ENCODE measurements around the gene C5AR1. TPM values are rescaled to one million over a fixed set of nuclear protein-coding genes. Genes with fewer than 3 reads are reported as not detected.

Gene C5AR1
- total RNA-seq, 1 experiment from 2014 or later, result 0.92 TPM

DNA sequence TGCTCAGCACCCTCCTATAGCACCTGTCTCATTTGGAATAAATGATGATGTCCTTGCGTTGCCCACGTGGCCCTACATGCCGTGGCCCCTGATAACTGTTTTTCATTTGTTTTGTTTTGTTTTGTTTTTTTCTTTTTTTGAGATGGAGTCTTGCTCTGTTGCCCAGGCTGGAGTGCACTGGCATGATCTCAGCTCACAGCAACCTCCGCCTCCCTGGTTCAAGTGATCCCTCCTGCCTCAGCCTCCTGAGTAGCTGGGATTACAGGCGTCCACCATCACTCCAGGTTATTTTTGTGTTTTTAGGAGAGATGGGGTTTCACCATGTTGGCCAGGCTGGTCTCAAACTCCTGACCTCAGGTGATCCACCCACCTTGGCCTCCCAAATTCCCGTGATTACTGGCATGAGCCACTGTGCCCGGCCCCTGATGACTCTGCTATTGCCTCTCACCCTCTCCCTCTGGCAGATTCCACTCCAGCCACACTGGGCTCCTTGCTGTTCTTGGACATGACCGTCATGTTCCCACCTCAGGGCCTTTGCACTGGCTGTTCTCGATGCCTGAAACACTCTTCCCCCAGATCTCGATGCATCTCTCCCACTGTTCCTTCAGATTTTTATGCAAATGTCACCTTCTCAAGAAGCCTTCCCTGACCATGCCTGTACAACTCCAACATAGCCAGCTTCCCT, 29.7 kb downstream of the C5AR1 start:
- Histone ChIP-seq H3K27me3 (replicated peaks; ENCODE audit: insufficient read depth, low read depth, low read length, poor library complexity) (no peaks in the 10 kb centered on the region), H3K27ac (ENCODE audit: low read depth, low read length, poor library complexity, severe bottlenecking) (no peak overlapping the region), H3K4me1 (ENCODE audit: insufficient read depth, low read length, poor library complexity, severe bottlenecking) (no peaks in the 10 kb centered on the region), H3K36me3 (ENCODE audit: insufficient read depth, low read length, poor library complexity, severe bottlenecking) (no peaks in the 10 kb centered on the region), H3K9me3 (ENCODE audit: low read depth, low read length, poor library complexity, severe bottlenecking) (no peaks in the 10 kb centered on the region), H3K4me3 (ENCODE audit: low read depth, low read length, poor library complexity, severe bottlenecking) (no peak overlapping the region)
- CTCF ChIA-PET, result no interaction called here
- TF ChIP-seq CTCF (conservative IDR thresholded peaks at IDR 0.05; ENCODE audit: low read depth, low read length), result no peak
- no peak for TF ChIP-seq EZH2 (IDR thresholded peaks at IDR 0.05; ENCODE audit: borderline replicate concordance, low read depth, low read length, poor library complexity, severe bottlenecking)
- no peak for DNase-seq (ENCODE audit: low spot score)
- no TSS peak for BruUV-seq (replicated peaks)
- POLR2A ChIA-PET (ENCODE audit: low non-redundant PET), result no interaction called here
- intact Hi-C loops (cut with micrococcal nuclease; ENCODE audit: unreplicated experiment), result no loop called here

GRCh38 chr19:47340477-47341208, 31.0 kb downstream of the C5AR1 start:
- no peaks in the 10 kb centered on the region for H3K9me3 ChIP-seq (ENCODE audit: low read depth, low read length, poor library complexity, severe bottlenecking)
- no TSS peak for BruUV-seq (replicated peaks)
- no peak overlapping the region for H3K27ac ChIP-seq (ENCODE audit: low read depth, low read length, poor library complexity, severe bottlenecking)
- TF ChIP-seq CTCF (conservative IDR thresholded peaks at IDR 0.05; ENCODE audit: low read depth, low read length) (no peak), EZH2 (IDR thresholded peaks at IDR 0.05; ENCODE audit: borderline replicate concordance, low read depth, low read length, poor library complexity, severe bottlenecking) (no peak)
- H3K4me1 ChIP-seq (ENCODE audit: insufficient read depth, low read length, poor library complexity, severe bottlenecking), result no peaks in the 10 kb centered on the region
- no peaks in the 10 kb centered on the region for H3K36me3 ChIP-seq (ENCODE audit: insufficient read depth, low read length, poor library complexity, severe bottlenecking)
- POLR2A ChIA-PET (ENCODE audit: low non-redundant PET), result no interaction called here
- CTCF ChIA-PET, result no interaction called here
- H3K27me3 ChIP-seq (replicated peaks; ENCODE audit: insufficient read depth, low read depth, low read length, poor library complexity), result no peaks in the 10 kb centered on the region
- no peak overlapping the region for H3K4me3 ChIP-seq (ENCODE audit: low read depth, low read length, poor library complexity, severe bottlenecking)
- intact Hi-C loops (cut with micrococcal nuclease; ENCODE audit: unreplicated experiment), result no loop called here
- DNase-seq (ENCODE audit: low spot score), result no peak

DNA sequence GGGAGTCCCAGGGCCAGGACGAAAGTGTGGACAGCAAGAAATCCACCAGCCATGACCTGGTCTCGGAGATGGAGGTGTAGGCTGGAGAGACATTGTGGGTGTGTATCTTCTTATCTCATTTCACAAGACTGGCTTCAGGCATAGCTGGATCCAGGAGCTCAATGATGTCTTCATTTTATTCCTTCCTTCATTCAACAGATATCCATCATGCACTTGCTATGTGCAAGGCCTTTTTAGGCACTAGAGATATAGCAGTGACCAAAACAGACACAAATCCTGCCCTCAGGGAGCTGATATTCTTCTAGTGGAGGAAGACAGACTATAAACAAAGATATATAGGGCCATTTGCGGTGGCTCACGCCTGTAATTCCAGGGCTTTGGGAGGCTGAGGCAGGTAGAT, 32.1 kb downstream of the C5AR1 start:
- TF ChIP-seq EZH2 (IDR thresholded peaks at IDR 0.05; ENCODE audit: borderline replicate concordance, low read depth, low read length, poor library complexity, severe bottlenecking) (no peak), CTCF (conservative IDR thresholded peaks at IDR 0.05; ENCODE audit: low read depth, low read length) (no peak)
- intact Hi-C loops (cut with micrococcal nuclease; ENCODE audit: unreplicated experiment), result no loop called here
- CTCF ChIA-PET, result no interaction called here
- POLR2A ChIA-PET (ENCODE audit: low non-redundant PET), result no interaction called here
- H3K27ac ChIP-seq (ENCODE audit: low read depth, low read length, poor library complexity, severe bottlenecking), result no peak overlapping the region
- H3K9me3 ChIP-seq (ENCODE audit: low read depth, low read length, poor library complexity, severe bottlenecking), result no peaks in the 10 kb centered on the region
- BruUV-seq (replicated peaks), result no TSS peak
- H3K27me3 ChIP-seq (replicated peaks; ENCODE audit: insufficient read depth, low read depth, low read length, poor library complexity), result no peaks in the 10 kb centered on the region
- no peaks in the 10 kb centered on the region for H3K36me3 ChIP-seq (ENCODE audit: insufficient read depth, low read length, poor library complexity, severe bottlenecking)
- no peak for DNase-seq (ENCODE audit: low spot score)
- no peaks in the 10 kb centered on the region for H3K4me1 ChIP-seq (ENCODE audit: insufficient read depth, low read length, poor library complexity, severe bottlenecking)
- no peak overlapping the region for H3K4me3 ChIP-seq (ENCODE audit: low read depth, low read length, poor library complexity, severe bottlenecking)
